Eye (tissue), 1 donor: ENCODE results near the gene ZSWIM3.
A peak's percentile ranks its signal among the peaks of the same experiment; 100 is the strongest.

ENCODE experiments used
- DNase-seq: peaks from one replicate; pipeline ENCODE4 v3.0.0-alpha.2; 2015

The ZSWIM3 gene

GRCh38 chr20:45833030-45833882 lies 24.2 kb upstream of the ZSWIM3 start, which contains the start of gene SNX21:
TSS of gene SNX21 (plus strand) at chr20:45833799. CDS start at chr20:45833920, 121 bp downstream.
- DNase-seq = peak; percentile 89

- DNase-seq = peak; percentile 91
Observed at GRCh38 chr20:45833883-45834796, 23.3 kb upstream of the ZSWIM3 start.

- no peak for DNase-seq
Observed at GRCh38 chr20:45834797-45835161, 22.6 kb upstream of the ZSWIM3 start.

GRCh38 chr20:45835329-45835765 lies 22.1 kb upstream of the ZSWIM3 start:
- DNase-seq = peak; percentile 7

- no peak for DNase-seq
Observed at GRCh38 chr20:45835825-45836224, 21.6 kb upstream of the ZSWIM3 start.

- no peak for DNase-seq
Observed at GRCh38 chr20:45836841-45837240, 20.6 kb upstream of the ZSWIM3 start.

GRCh38 chr20:45840700-45841198 lies 16.7 kb upstream of the ZSWIM3 start:
- no peak for DNase-seq

GRCh38 chr20:45841407-45842129 lies 15.8 kb upstream of the ZSWIM3 start:
- no peak for DNase-seq

GRCh38 chr20:45842169-45842812 lies 15.1 kb upstream of the ZSWIM3 start:
- no peak for DNase-seq

GRCh38 chr20:45843506-45843905 lies 13.9 kb upstream of the ZSWIM3 start:
- DNase-seq = no peak

GRCh38 chr20:45845452-45845851 lies 12.0 kb upstream of the ZSWIM3 start:
- DNase-seq = no peak

- DNase-seq = no peak
Observed at GRCh38 chr20:45848421-45848820, 9.0 kb upstream of the ZSWIM3 start.

- DNase-seq = no peak
Observed at GRCh38 chr20:45848969-45849582, 8.3 kb upstream of the ZSWIM3 start.

- no peak for DNase-seq
Observed at GRCh38 chr20:45850238-45850637, 7.2 kb upstream of the ZSWIM3 start.

- no peak for DNase-seq
Observed at GRCh38 chr20:45850926-45851325, 6.5 kb upstream of the ZSWIM3 start.

- DNase-seq = no peak
Observed at GRCh38 chr20:45851501-45851900, 5.9 kb upstream of the ZSWIM3 start.

- no peak for DNase-seq
Observed at GRCh38 chr20:45852326-45852725, 5.1 kb upstream of the ZSWIM3 start.

- DNase-seq = no peak
Observed at GRCh38 chr20:45853484-45853883, 3.9 kb upstream of the ZSWIM3 start.

- DNase-seq = no peak
Observed at GRCh38 chr20:45857882-45858216, 435 bp downstream of the ZSWIM3 start.

GRCh38 chr20:45859916-45860315 lies 2.5 kb downstream of the ZSWIM3 start:
- no peak for DNase-seq

GRCh38 chr20:45860560-45861220 lies 3.3 kb downstream of the ZSWIM3 start:
- DNase-seq = no peak
